Brain microvascular endothelial cell (primary cell): Measurements from ENCODE around the gene PKNOX2.

ENCODE experiments used
- DNase-seq: peaks from one replicate; pipeline ENCODE4 v3.0.0-alpha.2; 2020
- H3K27ac ChIP-seq: fragments of 250-450 bp; sonication (Bioruptor Pico); 2 replicates; pipeline ENCODE4 v1.5.1; 2020; ENCODE audit warnings: mild to moderate bottlenecking, moderate library complexity
- H3K27me3 ChIP-seq: fragments of 250-450 bp; sonication (Bioruptor Pico); replicated peaks from 2 replicates; pipeline ENCODE4 v1.5.1; 2020; ENCODE audit warnings: mild to moderate bottlenecking
- H3K36me3 ChIP-seq: fragments of 250-450 bp; sonication (Bioruptor Pico); replicated peaks from 2 replicates; pipeline ENCODE4 v1.5.1; 2020; ENCODE audit warnings: mild to moderate bottlenecking
- H3K4me3 ChIP-seq: 2 replicates; pipeline ENCODE4 v1.5.1; 2011; ENCODE audit warnings: low read depth, mild to moderate bottlenecking, control low read depth, low read length, moderate library complexity
- CTCF ChIP-seq: IDR thresholded peaks from 2 replicates; pipeline ENCODE4 v1.5.1; 2011; ENCODE audit warnings: low read depth, mild to moderate bottlenecking, moderate library complexity, low read length, control low read depth, inconsistent platforms; ENCODE audit errors: missing control alignments
- in situ Hi-C: cut with HindIII; loops from 2 replicates; pipeline ENCODE4 v1.10.0; 2017; ENCODE audit warnings: low sequenced_read_pairs, low pct_ligation_motif_present

The PKNOX2 gene, protein sequence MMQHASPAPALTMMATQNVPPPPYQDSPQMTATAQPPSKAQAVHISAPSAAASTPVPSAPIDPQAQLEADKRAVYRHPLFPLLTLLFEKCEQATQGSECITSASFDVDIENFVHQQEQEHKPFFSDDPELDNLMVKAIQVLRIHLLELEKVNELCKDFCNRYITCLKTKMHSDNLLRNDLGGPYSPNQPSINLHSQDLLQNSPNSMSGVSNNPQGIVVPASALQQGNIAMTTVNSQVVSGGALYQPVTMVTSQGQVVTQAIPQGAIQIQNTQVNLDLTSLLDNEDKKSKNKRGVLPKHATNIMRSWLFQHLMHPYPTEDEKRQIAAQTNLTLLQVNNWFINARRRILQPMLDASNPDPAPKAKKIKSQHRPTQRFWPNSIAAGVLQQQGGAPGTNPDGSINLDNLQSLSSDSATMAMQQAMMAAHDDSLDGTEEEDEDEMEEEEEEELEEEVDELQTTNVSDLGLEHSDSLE

GRCh38 chr11:125164422-125165110 lies at the start of gene PKNOX2:
Gene PKNOX2 (plus strand): TSS chr11:125164751. CDS start chr11:125351306, 186,555 bp downstream.
- Histone ChIP-seq H3K36me3 (no peaks in the 10 kb centered on the region), H3K27me3 (no peaks in the 10 kb centered on the region), H3K27ac (peak within 1 kb of the TSS; percentile 51), H3K4me3 (peak within 1 kb of the TSS; percentile 88)
- DNase-seq, result peak; percentile 58
- in situ Hi-C loops, result loop anchor here (25.0 kb wide), 1 partner anchor 173 kb away; no protein-coding TSS in a partner anchor
- TF ChIP-seq CTCF, result peak; percentile 68

- no peaks in the 10 kb centered on the region for H3K27me3 ChIP-seq
- no peak for TF ChIP-seq CTCF
- no peak overlapping the region for H3K4me3 ChIP-seq
- no peak overlapping the region for H3K27ac ChIP-seq
- in situ Hi-C loops, result no loop called here
- DNase-seq, result no peak
- H3K36me3 ChIP-seq, result no peaks in the 10 kb centered on the region
These were observed 47.1 kb upstream of the PKNOX2 start for GRCh38 chr11:125117429-125117828.

DNA sequence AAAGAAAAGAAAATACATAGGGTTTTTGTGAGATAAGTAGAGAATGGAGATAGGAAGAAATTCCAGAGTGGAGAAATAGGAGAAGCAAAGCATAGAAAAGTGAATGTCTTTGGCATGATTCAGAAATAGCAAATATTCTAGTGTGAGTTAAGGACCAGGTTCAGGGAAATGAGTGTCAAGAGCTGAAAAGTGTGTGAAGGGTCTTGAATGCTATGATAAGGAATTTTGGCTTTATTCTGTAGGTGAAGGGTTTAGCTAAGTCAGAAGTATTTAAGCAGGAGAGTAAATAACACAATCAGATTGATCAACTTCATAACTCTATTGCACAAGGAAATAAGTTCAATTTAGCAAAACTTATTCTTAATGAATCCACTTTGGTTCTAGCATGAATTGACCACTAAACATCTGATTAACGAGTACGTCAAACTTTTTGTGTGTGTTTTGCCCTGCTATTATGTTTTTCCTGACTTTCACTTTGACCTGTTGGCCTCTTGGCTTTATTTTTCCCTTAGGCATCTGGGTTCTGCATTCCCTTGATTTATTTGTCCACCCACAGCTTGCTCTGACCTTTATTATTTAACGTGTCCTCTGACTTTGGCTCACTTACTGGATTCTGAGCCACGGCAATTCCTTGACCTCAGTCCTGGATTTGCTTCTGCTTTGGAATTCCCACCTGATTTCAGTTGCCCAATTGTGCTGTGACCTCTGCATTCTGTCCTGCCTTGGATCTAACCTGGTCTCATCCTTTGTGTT lies 41.2 kb upstream of the PKNOX2 start:
- in situ Hi-C loops, result no loop called here
- Histone ChIP-seq H3K36me3 (no peaks in the 10 kb centered on the region), H3K27ac (no peak overlapping the region), H3K27me3 (no peaks in the 10 kb centered on the region), H3K4me3 (no peak overlapping the region)
- no peak for DNase-seq
- no peak for TF ChIP-seq CTCF

- Histone ChIP-seq H3K27ac (no peak overlapping the region), H3K4me3 (no peak overlapping the region), H3K27me3 (no peaks in the 10 kb centered on the region), H3K36me3 (no peaks in the 10 kb centered on the region)
- in situ Hi-C loops, result no loop called here
- TF ChIP-seq CTCF, result peak; percentile 77
- peak; percentile 35 for DNase-seq
These were observed 40.5 kb upstream of the PKNOX2 start for GRCh38 chr11:125123947-125124617.

DNA sequence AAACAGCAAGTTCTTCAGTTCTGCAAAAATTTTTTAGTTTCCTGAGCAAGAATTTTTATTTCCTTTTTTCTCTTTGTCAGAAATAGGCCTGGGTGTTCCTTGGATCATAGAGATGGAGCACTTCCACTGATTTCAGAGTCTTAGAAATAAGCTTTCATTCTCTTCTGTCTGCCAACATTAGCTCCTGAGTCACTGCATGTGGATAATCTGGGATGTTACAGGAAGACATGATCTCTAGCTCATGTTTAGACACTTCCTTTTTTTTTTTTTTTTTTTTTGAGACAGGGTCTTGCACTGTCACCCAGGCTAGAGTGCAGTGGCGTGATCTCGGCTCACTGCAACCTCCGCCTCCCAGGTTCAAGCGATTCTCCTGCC lies 39.9 kb upstream of the PKNOX2 start:
- no peak overlapping the region for H3K4me3 ChIP-seq
- no peak overlapping the region for H3K27ac ChIP-seq
- no peaks in the 10 kb centered on the region for H3K36me3 ChIP-seq
- DNase-seq, result no peak
- no peaks in the 10 kb centered on the region for H3K27me3 ChIP-seq
- no peak for TF ChIP-seq CTCF
- in situ Hi-C loops, result no loop called here
